CD8-positive, alpha-beta memory T cell (primary cell): Measurements from ENCODE around the gene C1QTNF12. TPM values are rescaled to one million over a fixed set of nuclear protein-coding genes. Genes with fewer than 3 reads are reported as not detected.
A peak's percentile ranks its signal among the peaks of the same experiment; 100 is the strongest.

Source experiments
- CTCF ChIA-PET: fragments of 350-600 bp; sonication (Branson Sonifier 250); formaldehyde crosslinking; loops from one replicate; lab custom pipeline; 2021; ENCODE audit warnings: antibody characterized with exemption; lab: Charles Lee
- POLR2A ChIA-PET: fragments of 350-600 bp; sonication (Branson Sonifier 250); formaldehyde crosslinking; loops from one replicate; lab custom pipeline; 2021; ENCODE audit warnings: antibody characterized with exemption; lab: Charles Lee
- DNase-seq, 5 donors: peaks; one replicate each; pipeline versions ENCODE4 v3.0.0 to v3.0.0-alpha.2; 2020 to 2022; ENCODE audit warnings: mixed read lengths in 1 of 5
- H3K27ac ChIP-seq: one replicate; pipeline ENCODE4 v1.7.0; 2013; ENCODE audit warnings: low read depth, mild to moderate bottlenecking, low read length, moderate library complexity
- H3K27me3 ChIP-seq: 2 replicates; pipeline ENCODE4 v1.7.0; 2013; ENCODE audit warnings: low read length, mild to moderate bottlenecking; ENCODE audit not compliant: insufficient read depth, poor library complexity, severe bottlenecking
- H3K36me3 ChIP-seq: 2 replicates; pipeline ENCODE4 v1.7.0; 2013; ENCODE audit warnings: mild to moderate bottlenecking, low read length, moderate library complexity; ENCODE audit not compliant: insufficient read depth
- H3K4me1 ChIP-seq: 2 replicates; pipeline ENCODE4 v1.7.0; 2013; ENCODE audit warnings: mild to moderate bottlenecking, low read length, moderate library complexity; ENCODE audit not compliant: insufficient read depth
- H3K4me3 ChIP-seq: 2 replicates; pipeline ENCODE4 v1.7.0; 2013; ENCODE audit warnings: mild to moderate bottlenecking, low read length
- H3K9me3 ChIP-seq: 2 replicates; pipeline ENCODE4 v1.7.0; 2013; ENCODE audit warnings: mild to moderate bottlenecking, low read length
- H3K27ac Mint-ChIP-seq, 8 donors: one replicate each; pipeline ENCODE4 v1.8.0; 2020 to 2021; ENCODE audit warnings: mixed read lengths in 8 of 8, mild to moderate bottlenecking in 6 of 8, inconsistent platforms in 3 of 8, moderate library complexity in 3 of 8
- H3K27me3 Mint-ChIP-seq, 2 donors: one replicate each; pipeline ENCODE4 v1.8.0; 2020 to 2021; ENCODE audit warnings: mixed read lengths in 2 of 2, mild to moderate bottlenecking in 1 of 2, moderate library complexity in 1 of 2
- H3K36me3 Mint-ChIP-seq, 3 donors: one replicate each; pipeline ENCODE4 v1.8.0; 2020 to 2021; ENCODE audit warnings: mixed read lengths in 3 of 3, inconsistent platforms in 1 of 3, mild to moderate bottlenecking in 1 of 3
- H3K4me1 Mint-ChIP-seq, 3 donors: one replicate each; pipeline ENCODE4 v1.8.0; 2020 to 2021; ENCODE audit warnings: mixed read lengths in 3 of 3, inconsistent platforms in 1 of 3, mild to moderate bottlenecking in 1 of 3
- H3K4me3 Mint-ChIP-seq, 7 donors: one replicate each; pipeline ENCODE4 v1.8.0; 2020 to 2021; ENCODE audit warnings: mixed read lengths in 7 of 7, mild to moderate bottlenecking in 6 of 7, moderate library complexity in 4 of 7, inconsistent platforms in 2 of 7
- H3K9me3 Mint-ChIP-seq, 5 donors: one replicate each; pipeline ENCODE4 v1.8.0; 2020 to 2022; ENCODE audit warnings: mixed read lengths in 5 of 5, mild to moderate bottlenecking in 3 of 5, moderate library complexity in 2 of 5, inconsistent platforms in 1 of 5
- polyA plus RNA-seq: library from polyadenylated mRNA; unstranded; fragments of 300-500 nt; fragmentation: Illumina TruSeq; gene quantifications from one replicate; pipeline ENCODE4 v1.2.3, GENCODE V29; 2021
- total RNA-seq, 2 experiments: library from RNA; stranded (reverse); gene quantifications; one replicate each; pipeline ENCODE4 v1.2.3, GENCODE V29; 2021

C1QTNF12 gene
- total and polyA plus RNA-seq, 3 experiments from 2014 or later, result 0.51 to 1.1 TPM; not detected in 1

DNA sequence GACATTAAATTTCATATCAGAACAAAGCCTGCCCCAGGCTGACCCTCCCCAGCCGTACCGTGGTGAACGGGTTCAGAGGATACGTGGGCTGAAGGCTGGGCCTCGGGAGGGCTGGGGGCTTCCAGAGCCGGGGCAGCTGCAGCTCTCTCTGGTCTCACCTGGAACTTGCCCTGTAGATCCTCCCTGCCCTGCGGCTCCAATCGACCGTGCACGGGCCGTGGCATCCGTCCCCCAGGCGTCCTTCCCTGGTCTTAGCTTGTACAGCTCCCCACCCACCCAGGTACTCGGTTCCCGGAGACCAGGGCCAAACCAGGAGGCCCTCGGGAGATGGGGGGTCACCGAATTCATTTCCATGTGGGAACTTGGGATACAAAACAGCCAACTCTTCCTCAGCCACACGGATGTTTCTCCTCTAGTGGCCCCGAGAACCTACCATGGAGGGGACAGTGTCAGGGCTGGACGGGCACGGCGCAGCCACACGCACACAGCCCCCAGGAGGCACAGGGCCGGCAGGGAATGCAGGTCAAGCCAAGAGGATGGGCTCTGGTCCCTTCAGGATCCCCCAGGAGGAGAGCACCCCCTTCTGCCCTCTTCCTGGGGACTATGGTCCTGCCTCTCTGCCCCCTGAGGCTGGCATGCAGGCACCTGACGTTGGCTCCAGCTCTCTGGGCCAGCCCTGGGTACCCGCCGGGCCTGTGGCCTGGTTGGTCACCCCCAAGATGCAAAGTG is 11.3 kb downstream of the C1QTNF12 start:
- Histone ChIP-seq H3K27me3 (no peaks in the 10 kb centered on the region), H3K27ac (no peak overlapping the region), H3K4me1 (peaks cover 19% of the 10 kb centered on the region), H3K4me3 (no peak overlapping the region), H3K9me3 (no peaks in the 10 kb centered on the region), H3K36me3 (no peaks in the 10 kb centered on the region)
- no peak overlapping the region for H3K27ac Mint-ChIP-seq
- peaks cover 0 to 1% of the 10 kb centered on the region in 2 donors for H3K27me3 Mint-ChIP-seq
- POLR2A ChIA-PET, result no interaction called here
- H3K36me3 Mint-ChIP-seq, result peaks cover 0 to 21% (median 0%) of the 10 kb centered on the region in 3 donors
- no peak for DNase-seq
- H3K4me3 Mint-ChIP-seq, result peak overlapping the region in 2 of 7 donors; percentile 3 to 72
- CTCF ChIA-PET, result no interaction called here
- no peaks in the 10 kb centered on the region for H3K9me3 Mint-ChIP-seq
- H3K4me1 Mint-ChIP-seq, result peaks cover 20 to 30% (median 23%) of the 10 kb centered on the region in 3 donors

DNA sequence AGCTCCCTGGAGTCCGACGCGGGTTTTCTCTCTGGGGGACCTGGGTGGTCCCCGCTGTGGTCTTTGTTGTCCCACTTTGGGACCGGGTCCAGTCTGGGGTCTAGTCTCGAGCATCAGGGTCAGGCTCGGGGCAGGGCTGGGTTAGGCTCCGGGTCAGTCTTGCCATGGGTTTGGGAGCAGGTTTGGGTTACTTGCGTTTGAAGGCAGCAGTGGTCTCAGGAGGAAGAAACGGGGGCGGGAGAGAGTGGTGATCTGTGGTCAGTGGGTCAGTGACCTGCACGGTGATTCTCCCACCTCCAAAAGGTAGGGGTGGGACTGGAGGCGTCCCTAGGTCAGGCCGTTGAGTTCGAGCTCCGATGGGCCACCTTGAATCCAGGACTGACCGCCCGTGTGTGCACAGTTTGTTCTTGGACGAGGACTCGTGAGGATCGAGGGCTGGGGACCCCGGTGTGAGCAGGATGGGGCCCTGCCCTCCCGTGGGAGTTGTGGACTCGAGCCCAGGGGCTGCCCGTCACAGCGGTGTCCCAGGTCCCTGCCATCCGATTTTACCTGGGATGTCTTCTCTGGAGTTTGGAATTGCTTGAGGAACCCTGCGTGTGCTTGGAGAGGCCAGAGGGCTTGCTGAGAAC is 12.2 kb downstream of the C1QTNF12 start:
- CTCF ChIA-PET, result no interaction called here
- Histone ChIP-seq H3K27ac (no peak overlapping the region), H3K4me3 (no peak overlapping the region), H3K9me3 (no peaks in the 10 kb centered on the region), H3K4me1 (peaks cover 28% of the 10 kb centered on the region), H3K36me3 (peaks cover 5% of the 10 kb centered on the region), H3K27me3 (no peaks in the 10 kb centered on the region)
- H3K4me3 Mint-ChIP-seq, result peak overlapping the region; percentile 69 to 83 (median 75)
- peaks cover 0 to 27% (median 2%) of the 10 kb centered on the region in 3 donors for H3K36me3 Mint-ChIP-seq
- H3K27me3 Mint-ChIP-seq, result peaks cover 0 to 1% of the 10 kb centered on the region in 2 donors
- POLR2A ChIA-PET, result no interaction called here
- H3K4me1 Mint-ChIP-seq, result peaks cover 27 to 39% (median 30%) of the 10 kb centered on the region in 3 donors
- peak overlapping the region in 4 of 8 donors; percentile 42 to 86 (median 72) for H3K27ac Mint-ChIP-seq
- no peak for DNase-seq
- no peaks in the 10 kb centered on the region for H3K9me3 Mint-ChIP-seq

DNA sequence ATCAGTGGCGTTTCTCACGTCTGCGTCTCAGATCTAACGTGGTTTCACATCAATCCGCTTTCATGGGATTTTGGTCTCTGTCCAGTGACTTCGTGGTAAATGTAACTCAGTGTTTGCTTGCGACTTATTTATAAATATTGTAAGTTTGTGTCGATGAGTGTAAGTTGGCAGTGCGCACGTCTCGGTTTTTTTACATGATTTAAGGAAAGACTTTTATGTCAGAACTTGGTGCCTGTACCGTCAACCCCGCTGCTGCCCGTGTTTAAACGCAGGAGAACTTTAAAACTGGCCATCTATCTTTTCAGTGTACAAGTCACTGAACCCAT is 13.0 kb downstream of the C1QTNF12 start:
- peaks cover 27 to 44% (median 30%) of the 10 kb centered on the region in 3 donors for H3K4me1 Mint-ChIP-seq
- no peak for DNase-seq
- Histone ChIP-seq H3K9me3 (no peaks in the 10 kb centered on the region), H3K27ac (no peak overlapping the region), H3K36me3 (peaks cover 5% of the 10 kb centered on the region), H3K27me3 (no peaks in the 10 kb centered on the region), H3K4me3 (no peak overlapping the region), H3K4me1 (peaks cover 28% of the 10 kb centered on the region)
- H3K9me3 Mint-ChIP-seq, result no peaks in the 10 kb centered on the region
- H3K27ac Mint-ChIP-seq, result peak overlapping the region in 6 of 8 donors; percentile 71 to 86 (median 80)
- peaks cover 0 to 32% (median 2%) of the 10 kb centered on the region in 3 donors for H3K36me3 Mint-ChIP-seq
- POLR2A ChIA-PET, result no interaction called here
- CTCF ChIA-PET, result no interaction called here
- peak overlapping the region; percentile 74 to 86 (median 75) for H3K4me3 Mint-ChIP-seq
- no peaks in the 10 kb centered on the region for H3K27me3 Mint-ChIP-seq

DNA sequence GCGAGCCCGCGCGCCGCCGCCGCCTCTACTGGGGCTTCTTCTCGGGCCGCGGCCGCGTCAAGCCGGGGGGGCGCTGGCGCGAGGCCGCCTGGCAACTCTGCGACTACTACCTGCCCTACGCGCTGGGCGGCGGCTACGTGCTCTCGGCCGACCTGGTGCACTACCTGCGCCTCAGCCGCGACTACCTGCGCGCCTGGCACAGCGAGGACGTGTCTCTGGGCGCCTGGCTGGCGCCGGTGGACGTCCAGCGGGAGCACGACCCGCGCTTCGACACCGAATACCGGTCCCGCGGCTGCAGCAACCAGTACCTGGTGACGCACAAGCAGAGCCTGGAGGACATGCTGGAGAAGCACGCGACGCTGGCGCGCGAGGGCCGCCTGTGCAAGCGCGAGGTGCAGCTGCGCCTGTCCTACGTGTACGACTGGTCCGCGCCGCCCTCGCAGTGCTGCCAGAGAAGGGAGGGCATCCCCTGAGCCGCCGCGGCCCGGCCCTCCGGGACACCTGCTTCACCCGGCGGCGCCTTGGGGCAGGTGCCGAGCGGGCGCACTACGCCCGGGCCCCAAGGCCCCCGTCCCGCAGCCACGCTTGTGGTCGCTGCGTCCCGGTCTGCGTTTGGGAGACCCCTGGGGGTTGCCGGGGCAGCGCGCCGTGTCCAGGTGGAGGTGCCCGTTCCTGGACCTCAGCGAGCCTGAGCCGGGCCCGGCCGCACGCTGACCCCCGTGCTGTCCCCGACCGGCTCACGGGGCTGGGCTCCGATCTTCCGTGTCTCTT is 13.5 kb downstream of the C1QTNF12 start:
- Histone ChIP-seq H3K27me3 (no peaks in the 10 kb centered on the region), H3K4me3 (no peak overlapping the region), H3K9me3 (no peaks in the 10 kb centered on the region), H3K36me3 (peaks cover 5% of the 10 kb centered on the region), H3K27ac (no peak overlapping the region), H3K4me1 (peaks cover 28% of the 10 kb centered on the region)
- Mint-ChIP-seq H3K36me3 (peaks cover 0 to 35% (median 2%) of the 10 kb centered on the region in 3 donors), H3K9me3 (no peaks in the 10 kb centered on the region), H3K4me3 (peak overlapping the region; percentile 74 to 86 (median 75)), H3K27ac (peak overlapping the region in 7 of 8 donors; percentile 71 to 86 (median 82)), H3K4me1 (peaks cover 27 to 46% (median 30%) of the 10 kb centered on the region in 3 donors), H3K27me3 (no peaks in the 10 kb centered on the region)
- ChIA-PET POLR2A (no interaction called here), CTCF (no interaction called here)
- DNase-seq, result peak in 1 of 5 donors; percentile 25

DNA sequence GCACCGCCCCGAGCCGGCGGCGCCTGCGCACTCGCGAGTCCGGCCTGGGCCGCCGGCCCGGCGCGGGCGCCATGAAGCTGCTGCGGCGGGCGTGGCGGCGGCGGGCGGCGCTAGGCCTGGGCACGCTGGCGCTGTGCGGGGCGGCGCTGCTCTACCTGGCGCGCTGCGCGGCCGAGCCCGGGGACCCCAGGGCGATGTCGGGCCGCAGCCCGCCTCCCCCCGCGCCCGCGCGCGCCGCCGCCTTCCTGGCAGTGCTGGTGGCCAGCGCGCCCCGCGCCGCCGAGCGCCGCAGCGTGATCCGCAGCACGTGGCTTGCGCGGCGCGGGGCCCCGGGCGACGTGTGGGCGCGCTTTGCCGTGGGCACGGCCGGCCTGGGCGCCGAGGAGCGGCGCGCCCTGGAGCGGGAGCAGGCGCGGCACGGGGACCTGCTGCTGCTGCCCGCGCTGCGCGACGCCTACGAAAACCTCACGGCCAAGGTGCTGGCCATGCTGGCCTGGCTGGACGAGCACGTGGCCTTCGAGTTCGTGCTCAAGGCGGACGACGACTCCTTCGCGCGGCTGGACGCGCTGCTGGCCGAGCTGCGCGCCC is 14.2 kb downstream of the C1QTNF12 start, which contains the start of gene B3GALT6:
B3GALT6 (plus strand) TSS at position 30 of the 588 bp plus-strand sequence; CDS start at position 72, 42 bp downstream.
- H3K27me3 ChIP-seq, result no peaks in the 10 kb centered on the region
- CTCF ChIA-PET, result no interaction called here

DNA sequence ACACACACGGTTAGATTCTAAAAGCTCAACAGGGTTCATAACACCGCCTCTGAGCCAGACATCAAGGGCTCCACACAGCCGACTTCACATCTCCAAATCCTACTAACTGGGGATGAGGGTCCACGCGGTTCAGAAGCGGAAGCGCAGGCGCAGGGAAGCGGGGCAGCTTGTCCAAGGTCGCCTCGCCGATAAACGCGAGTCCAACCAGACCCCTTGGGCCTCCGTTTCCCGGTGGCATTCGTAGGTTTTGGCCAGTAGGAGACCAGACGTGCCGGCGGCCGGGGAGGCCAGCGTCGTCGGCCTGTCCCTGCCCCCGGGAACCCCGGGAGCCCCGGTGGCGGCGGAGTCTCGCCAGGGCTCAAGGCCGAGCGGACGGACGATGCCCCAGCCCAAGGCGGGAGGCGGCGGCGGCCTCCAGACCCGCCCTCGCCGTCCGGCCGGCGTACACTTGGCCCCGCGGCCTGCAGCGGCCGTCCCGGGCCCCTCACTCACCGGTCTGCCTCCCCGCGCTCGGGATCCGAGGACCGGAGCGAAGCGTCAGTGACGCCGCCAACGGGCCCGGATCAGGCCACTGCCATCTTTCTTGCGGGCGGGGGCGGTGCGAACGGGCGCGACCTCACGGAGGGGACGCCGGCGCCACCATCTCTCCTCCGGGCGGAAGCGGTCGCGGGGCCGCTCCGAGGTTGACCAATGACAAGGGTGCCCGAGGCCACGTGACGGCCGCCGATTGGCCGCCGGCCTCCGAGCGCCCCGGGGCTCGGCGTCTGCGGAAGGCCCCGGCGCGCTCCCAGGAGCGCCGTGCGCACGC is 14.9 kb downstream of the C1QTNF12 start, which contains the start of gene SDF4:
SDF4 (minus strand) TSS at position 602 of the 808 bp plus-strand sequence. CDS start 3,229 bp downstream, outside the sequence.
- Histone ChIP-seq H3K27ac (peak within 1 kb of the TSS; percentile 90), H3K27me3 (no peaks in the 10 kb centered on the region), H3K9me3 (no peaks in the 10 kb centered on the region), H3K4me1 (peaks cover 28% of the 10 kb centered on the region), H3K36me3 (peaks cover 5% of the 10 kb centered on the region), H3K4me3 (peak within 1 kb of the TSS; percentile 100)
- H3K36me3 Mint-ChIP-seq, result peaks cover 0 to 45% (median 2%) of the 10 kb centered on the region in 3 donors
- CTCF ChIA-PET, result interaction anchor here (0.7 to 0.8 kb wide), 3 partner anchors 109 to 210 kb away, joined by 3 to 4 read pairs (median 3); no protein-coding TSS in a partner anchor
- H3K27me3 Mint-ChIP-seq, result no peaks in the 10 kb centered on the region
- POLR2A ChIA-PET, result no interaction called here
- peak; percentile 96 to 98 (median 96) for DNase-seq
- H3K9me3 Mint-ChIP-seq, result no peaks in the 10 kb centered on the region
- H3K4me1 Mint-ChIP-seq, result peaks cover 27 to 46% (median 30%) of the 10 kb centered on the region in 3 donors
- peak within 1 kb of the TSS; percentile 86 to 98 (median 94) for H3K27ac Mint-ChIP-seq
- peak within 1 kb of the TSS; percentile 91 to 99 (median 94) for H3K4me3 Mint-ChIP-seq

More for the DNA sequence above, 14.2 kb downstream of the C1QTNF12 start, which contains the start of gene B3GALT6:
- Histone ChIP-seq H3K9me3 (no peaks in the 10 kb centered on the region), H3K27ac (peak within 1 kb of the TSS; percentile 90), H3K4me1 (peaks cover 28% of the 10 kb centered on the region), H3K4me3 (peak within 1 kb of the TSS; percentile 100), H3K36me3 (peaks cover 5% of the 10 kb centered on the region)
- Mint-ChIP-seq H3K4me3 (peak within 1 kb of the TSS; percentile 91 to 99 (median 94)), H3K27me3 (no peaks in the 10 kb centered on the region), H3K4me1 (peaks cover 27 to 46% (median 30%) of the 10 kb centered on the region in 3 donors), H3K9me3 (no peaks in the 10 kb centered on the region), H3K36me3 (peaks cover 0 to 40% (median 2%) of the 10 kb centered on the region in 3 donors), H3K27ac (peak within 1 kb of the TSS; percentile 86 to 98 (median 94))
- no peak for DNase-seq
- POLR2A ChIA-PET, result interaction anchor here (0.5 kb wide), 1 partner anchor 41 kb away, joined by 3 read pairs; the partner anchor contains the start of gene UBE2J2
